HepG2 (cell line): ENCODE measurements around the gene CGB5. TPM values are rescaled to one million over a fixed set of nuclear protein-coding genes. Genes with fewer than 3 reads are reported as not detected.

ENCODE experiments used
- CHD4 ChIP-seq: fragments of 200-600 bp; sonication (generic); IDR thresholded peaks from 2 replicates; pipeline ENCODE4 v1.7.0; 2017; ENCODE audit warnings: mild to moderate bottlenecking, low read length, borderline replicate concordance
- GABPB1 ChIP-seq: IDR thresholded peaks from 2 replicates; pipeline ENCODE4 v1.6.1; 2016; ENCODE audit warnings: mild to moderate bottlenecking, missing genetic modification reagents, moderate library complexity, missing compliant biosample characterization
- HDAC2 ChIP-seq: sonication (generic); formaldehyde crosslinking; IDR thresholded peaks from 2 replicates; pipeline ENCODE4 v1.4.0; 2020; ENCODE audit warnings: missing genetic modification reagents
- HNF4A ChIP-seq: sonication (generic); formaldehyde crosslinking; IDR thresholded peaks from 2 replicates; pipeline ENCODE4 v1.4.0; 2020; ENCODE audit warnings: missing genetic modification reagents
- MAF1 ChIP-seq: sonication (generic); formaldehyde crosslinking; IDR thresholded peaks from 2 replicates; pipeline ENCODE4 v1.5.0; 2020; ENCODE audit warnings: missing genetic modification reagents, borderline replicate concordance
- POLR2AphosphoS5 ChIP-seq: IDR thresholded peaks from 2 replicates; pipeline ENCODE4 v1.6.1; 2012; ENCODE audit warnings: low read depth, low read length
- SRSF9 ChIP-seq: fragments of 200-400 bp; formaldehyde crosslinking; IDR thresholded peaks from 2 replicates; pipeline ENCODE4 v1.6.1; 2018; ENCODE audit warnings: borderline replicate concordance, mild to moderate bottlenecking, low read depth, low read length; ENCODE audit not compliant: insufficient read depth, poor library complexity, severe bottlenecking
- TAF1 ChIP-seq: sonication (generic); formaldehyde crosslinking; IDR thresholded peaks from 2 replicates; pipeline ENCODE4 v1.4.0; 2020; ENCODE audit warnings: missing genetic modification reagents
- TAF15 ChIP-seq: fragments of 200-400 bp; formaldehyde crosslinking; IDR thresholded peaks from one replicate; pipeline ENCODE4 v1.6.1; 2018; ENCODE audit warnings: mild to moderate bottlenecking, low read depth, low read length; ENCODE audit not compliant: poor library complexity, severe bottlenecking
- ZBTB1 ChIP-seq: sonication (generic); formaldehyde crosslinking; IDR thresholded peaks from 2 replicates; pipeline ENCODE4 v1.4.0; 2020; ENCODE audit warnings: missing genetic modification reagents, borderline replicate concordance
- ZFAT ChIP-seq: sonication (generic); formaldehyde crosslinking; conservative IDR thresholded peaks from 2 replicates; pipeline ENCODE4 v1.8.1; 2023; ENCODE audit warnings: missing genetic modification reagents, inconsistent platforms
- ZFP90 ChIP-seq: sonication (generic); formaldehyde crosslinking; IDR thresholded peaks from 2 replicates; pipeline ENCODE4 v1.8.0; 2022; ENCODE audit warnings: missing genetic modification reagents, mild to moderate bottlenecking, inconsistent platforms, borderline replicate concordance
- ZNF260 ChIP-seq: sonication (generic); formaldehyde crosslinking; IDR thresholded peaks from 2 replicates; pipeline ENCODE4 v1.4.0; 2020; ENCODE audit warnings: missing genetic modification reagents, low read depth, mild to moderate bottlenecking, borderline replicate concordance
- ZNF317 ChIP-seq: sonication (generic); formaldehyde crosslinking; IDR thresholded peaks from 2 replicates; pipeline ENCODE4 v1.5.0; 2020; ENCODE audit warnings: mild to moderate bottlenecking, missing genetic modification reagents
- ZNF451 ChIP-seq: sonication (generic); formaldehyde crosslinking; IDR thresholded peaks from 2 replicates; pipeline ENCODE4 v1.5.0; 2020; ENCODE audit warnings: mild to moderate bottlenecking, missing genetic modification reagents
- ZNF570 ChIP-seq: sonication (generic); formaldehyde crosslinking; IDR thresholded peaks from 2 replicates; pipeline ENCODE4 v1.4.0; 2020; ENCODE audit warnings: mild to moderate bottlenecking, missing genetic modification reagents, borderline replicate concordance
- ZNF746 ChIP-seq: sonication (generic); formaldehyde crosslinking; IDR thresholded peaks from 2 replicates; pipeline ENCODE4 v1.8.0; 2022; ENCODE audit warnings: mild to moderate bottlenecking, missing genetic modification reagents
- ZNF749 ChIP-seq: sonication (generic); formaldehyde crosslinking; IDR thresholded peaks from 2 replicates; pipeline ENCODE4 v1.8.0; 2022; ENCODE audit warnings: mild to moderate bottlenecking, missing genetic modification reagents, moderate library complexity, borderline replicate concordance
- ZSCAN22 ChIP-seq: sonication (generic); formaldehyde crosslinking; IDR thresholded peaks from 2 replicates; pipeline ENCODE4 v1.4.0; 2020; ENCODE audit warnings: mild to moderate bottlenecking, missing genetic modification reagents
- polyA plus RNA-seq, 8 experiments: library from polyadenylated mRNA; depleted of rRNA in 3 of 8; stranded (reverse) in 7 of 8; unstranded in 1 of 8; fragments of >200 nt; fragmentation: Illumina TruSeq in 4 of 8; extraction: Trizol in 4 of 8; gene quantifications; 2 replicates each; pipeline versions ENCODE4 v1.2.1 to v1.2.3, GENCODE V29; 2011 to 2016; ENCODE audit warnings: low read depth in 4 of 8, missing spikeins in 1 of 8, mixed read lengths in 1 of 8; ENCODE audit not compliant: insufficient read depth in 1 of 8
- total RNA-seq, 5 experiments: library from RNA; depleted of rRNA; stranded (reverse); fragments of >200 nt; fragmentation: Illumina TruSeq; extraction: Trizol; gene quantifications; 2 replicates each; pipeline ENCODE4 v1.2.3, GENCODE V29; 2016; ENCODE audit warnings: low read depth in 1 of 5
- TF ChIP-seq, protein P1 (sequence below): IDR thresholded peaks from 2 replicates; pipeline ENCODE4 v1.6.1; 2012; ENCODE audit warnings: inconsistent platforms
- TF ChIP-seq, protein P2 (sequence below), 2 experiments: sonication (generic) in 1 of 2; formaldehyde crosslinking in 1 of 2; IDR thresholded peaks; 2 replicates each; pipeline versions ENCODE4 v1.4.0 to v1.6.1; 2018 to 2020; ENCODE audit warnings: missing genetic modification reagents in 2 of 2, borderline replicate concordance in 1 of 2, low read depth in 1 of 2, mild to moderate bottlenecking in 1 of 2, missing biosample characterization in 1 of 2
- TF ChIP-seq, protein P3 (sequence below): fragments of 450-650 bp; IDR thresholded peaks from 2 replicates; pipeline ENCODE4 v1.6.1; 2017
- TF ChIP-seq, protein P4 (sequence below): IDR thresholded peaks from 2 replicates; pipeline ENCODE4 v1.6.1; 2016; ENCODE audit warnings: low read depth, control low read depth
- TF ChIP-seq, protein P5 (sequence below): sonication (generic); formaldehyde crosslinking; IDR thresholded peaks from 2 replicates; pipeline ENCODE4 v1.4.0; 2020; ENCODE audit warnings: missing genetic modification reagents

CGB5 gene
- total and polyA plus RNA-seq, 2 of the 13 experiments (the other 11 are each of a cell fraction or from before 2014, with no cell fraction given): not detected

DNA sequence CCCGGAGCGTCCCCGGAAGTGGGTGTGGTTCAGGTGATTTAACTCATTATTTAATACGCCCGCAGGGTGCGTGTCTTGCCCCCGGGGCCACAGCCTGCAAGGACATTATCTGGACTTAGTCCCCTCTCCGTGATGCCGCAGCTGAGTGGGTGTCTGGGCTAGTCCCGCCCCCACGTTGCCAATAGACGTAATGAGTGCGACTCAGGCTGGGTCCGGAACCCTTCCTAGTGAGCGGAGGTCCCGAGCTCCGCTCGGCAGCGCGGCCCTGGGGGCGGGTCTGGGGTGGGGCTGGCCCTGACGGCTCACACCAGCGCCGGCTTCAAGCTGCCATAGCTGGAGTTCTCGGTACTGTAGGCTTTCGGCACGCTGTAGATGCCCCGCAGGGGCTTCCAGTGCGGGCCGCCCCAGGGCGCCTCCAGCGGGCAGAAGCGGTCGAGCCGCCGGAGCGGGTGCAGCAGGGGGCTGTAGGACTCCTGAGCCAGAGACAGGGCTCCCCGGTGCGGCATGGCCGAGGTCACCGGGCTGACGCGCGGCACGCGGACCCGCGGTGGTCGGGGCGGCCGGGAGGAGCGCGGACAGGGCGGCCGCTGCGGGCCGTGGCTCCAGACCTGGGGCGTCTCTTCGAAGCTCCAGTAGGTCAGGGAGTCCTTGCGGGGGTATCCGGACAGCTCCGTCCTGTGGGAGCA, 25.8 kb upstream of the CGB5 start (continued):
- TF ChIP-seq, protein P1, sequence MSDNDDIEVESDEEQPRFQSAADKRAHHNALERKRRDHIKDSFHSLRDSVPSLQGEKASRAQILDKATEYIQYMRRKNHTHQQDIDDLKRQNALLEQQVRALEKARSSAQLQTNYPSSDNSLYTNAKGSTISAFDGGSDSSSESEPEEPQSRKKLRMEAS: peak; percentile 75
- no peak for TF ChIP-seq SRSF9
- TF ChIP-seq POLR2AphosphoS5: 0 out of 2 replicates have a peak, but pooled peaks have one; percentile 2
- TF ChIP-seq MAF1 (CRISPR knock-in tag): no peak
- no peak for TF ChIP-seq CHD4
- TF ChIP-seq ZNF749: 0 out of 2 replicates have a peak, but pooled peaks have one; percentile 40
- no peak for TF ChIP-seq ZNF570 (CRISPR knock-in tag)
- TF ChIP-seq TAF1: no peak
- peak; percentile 49; the same call in 1 of the 2 replicates for TF ChIP-seq GABPB1 (CRISPR knock-in tag)
- no peak for TF ChIP-seq ZFP90
- TF ChIP-seq ZNF746 (CRISPR knock-in tag): no peak
- no peak for TF ChIP-seq ZNF451 (CRISPR knock-in tag)
- no peak for TF ChIP-seq ZFAT (CRISPR knock-in tag)
- TF ChIP-seq, protein P2, sequence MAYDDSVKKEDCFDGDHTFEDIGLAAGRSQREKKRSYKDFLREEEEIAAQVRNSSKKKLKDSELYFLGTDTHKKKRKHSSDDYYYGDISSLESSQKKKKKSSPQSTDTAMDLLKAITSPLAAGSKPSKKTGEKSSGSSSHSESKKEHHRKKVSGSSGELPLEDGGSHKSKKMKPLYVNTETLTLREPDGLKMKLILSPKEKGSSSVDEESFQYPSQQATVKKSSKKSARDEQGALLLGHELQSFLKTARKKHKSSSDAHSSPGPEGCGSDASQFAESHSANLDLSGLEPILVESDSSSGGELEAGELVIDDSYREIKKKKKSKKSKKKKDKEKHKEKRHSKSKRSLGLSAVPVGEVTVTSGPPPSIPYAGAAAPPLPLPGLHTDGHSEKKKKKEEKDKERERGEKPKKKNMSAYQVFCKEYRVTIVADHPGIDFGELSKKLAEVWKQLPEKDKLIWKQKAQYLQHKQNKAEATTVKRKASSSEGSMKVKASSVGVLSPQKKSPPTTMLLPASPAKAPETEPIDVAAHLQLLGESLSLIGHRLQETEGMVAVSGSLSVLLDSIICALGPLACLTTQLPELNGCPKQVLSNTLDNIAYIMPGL (CRISPR knock-in tag; IDR thresholded peaks at IDR 0.05; ENCODE audit: borderline replicate concordance in 1 of 2, low read depth in 1 of 2): peak in 1 of 2 experiments; percentile 43; a peak in 1 of 4 replicates
- TF ChIP-seq, protein P3, sequence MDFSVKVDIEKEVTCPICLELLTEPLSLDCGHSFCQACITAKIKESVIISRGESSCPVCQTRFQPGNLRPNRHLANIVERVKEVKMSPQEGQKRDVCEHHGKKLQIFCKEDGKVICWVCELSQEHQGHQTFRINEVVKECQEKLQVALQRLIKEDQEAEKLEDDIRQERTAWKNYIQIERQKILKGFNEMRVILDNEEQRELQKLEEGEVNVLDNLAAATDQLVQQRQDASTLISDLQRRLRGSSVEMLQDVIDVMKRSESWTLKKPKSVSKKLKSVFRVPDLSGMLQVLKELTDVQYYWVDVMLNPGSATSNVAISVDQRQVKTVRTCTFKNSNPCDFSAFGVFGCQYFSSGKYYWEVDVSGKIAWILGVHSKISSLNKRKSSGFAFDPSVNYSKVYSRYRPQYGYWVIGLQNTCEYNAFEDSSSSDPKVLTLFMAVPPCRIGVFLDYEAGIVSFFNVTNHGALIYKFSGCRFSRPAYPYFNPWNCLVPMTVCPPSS: no peak
- TF ChIP-seq ZNF317 (CRISPR knock-in tag): no peak
- no peak for TF ChIP-seq ZSCAN22 (CRISPR knock-in tag)
- no peak for TF ChIP-seq HNF4A (CRISPR knock-in tag)
- no peak for TF ChIP-seq ZBTB1 (CRISPR knock-in tag)
- TF ChIP-seq TAF15: no peak
- TF ChIP-seq ZNF260: no peak
- TF ChIP-seq, protein P4, sequence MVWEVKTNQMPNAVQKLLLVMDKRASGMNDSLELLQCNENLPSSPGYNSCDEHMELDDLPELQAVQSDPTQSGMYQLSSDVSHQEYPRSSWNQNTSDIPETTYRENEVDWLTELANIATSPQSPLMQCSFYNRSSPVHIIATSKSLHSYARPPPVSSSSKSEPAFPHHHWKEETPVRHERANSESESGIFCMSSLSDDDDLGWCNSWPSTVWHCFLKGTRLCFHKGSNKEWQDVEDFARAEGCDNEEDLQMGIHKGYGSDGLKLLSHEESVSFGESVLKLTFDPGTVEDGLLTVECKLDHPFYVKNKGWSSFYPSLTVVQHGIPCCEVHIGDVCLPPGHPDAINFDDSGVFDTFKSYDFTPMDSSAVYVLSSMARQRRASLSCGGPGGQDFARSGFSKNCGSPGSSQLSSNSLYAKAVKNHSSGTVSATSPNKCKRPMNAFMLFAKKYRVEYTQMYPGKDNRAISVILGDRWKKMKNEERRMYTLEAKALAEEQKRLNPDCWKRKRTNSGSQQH (CRISPR knock-in tag): no peak
- no peak for TF ChIP-seq HDAC2
- TF ChIP-seq, protein P5, sequence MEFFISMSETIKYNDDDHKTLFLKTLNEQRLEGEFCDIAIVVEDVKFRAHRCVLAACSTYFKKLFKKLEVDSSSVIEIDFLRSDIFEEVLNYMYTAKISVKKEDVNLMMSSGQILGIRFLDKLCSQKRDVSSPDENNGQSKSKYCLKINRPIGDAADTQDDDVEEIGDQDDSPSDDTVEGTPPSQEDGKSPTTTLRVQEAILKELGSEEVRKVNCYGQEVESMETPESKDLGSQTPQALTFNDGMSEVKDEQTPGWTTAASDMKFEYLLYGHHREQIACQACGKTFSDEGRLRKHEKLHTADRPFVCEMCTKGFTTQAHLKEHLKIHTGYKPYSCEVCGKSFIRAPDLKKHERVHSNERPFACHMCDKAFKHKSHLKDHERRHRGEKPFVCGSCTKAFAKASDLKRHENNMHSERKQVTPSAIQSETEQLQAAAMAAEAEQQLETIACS: no peak
